Astrocyte (in vitro differentiated cells and primary cell): ENCODE data around the gene ABCD4. TPM values are rescaled to one million over a fixed set of nuclear protein-coding genes. Genes with fewer than 3 reads are reported as not detected.
"Not testable (repeated sequence)": the region's sequence is repeated elsewhere in the genome, so short reads cannot be mapped to it uniquely, and the experiment has no call there.

ENCODE experiments used
- DNase-seq: peaks from one replicate; pipeline ENCODE4 v3.0.0-alpha.2; 2010; ENCODE audit warnings: low read depth
- FAIRE-seq: peaks from 2 replicates; lab custom pipeline; 2011; peaks lifted over from hg19 to GRCh38; lab: Jason Lieb, UNC
- H2AFZ ChIP-seq: 2 replicates; pipeline ENCODE4 v1.6.0; 2012; ENCODE audit warnings: low read depth, low read length, inconsistent platforms
- H3K27ac ChIP-seq: 2 replicates; pipeline ENCODE4 v1.5.1; 2011; ENCODE audit warnings: low read depth, low read length, inconsistent platforms
- H3K27me3 ChIP-seq: 2 replicates; pipeline ENCODE4 v1.6.0; 2011; ENCODE audit warnings: low read length, inconsistent platforms; ENCODE audit not compliant: insufficient read depth
- H3K36me3 ChIP-seq: 2 replicates; pipeline ENCODE4 v1.5.1; 2011; ENCODE audit warnings: low read length, inconsistent platforms; ENCODE audit not compliant: insufficient read depth
- H3K4me1 ChIP-seq: 2 replicates; pipeline ENCODE4 v1.5.1; 2011; ENCODE audit warnings: low read length, inconsistent platforms; ENCODE audit not compliant: insufficient read depth
- H3K4me2 ChIP-seq: 2 replicates; pipeline ENCODE4 v1.6.0; 2012; ENCODE audit warnings: low read length, inconsistent platforms
- H3K4me3 ChIP-seq: 2 replicates; pipeline ENCODE4 v1.5.1; 2011; ENCODE audit warnings: low read depth, mild to moderate bottlenecking, low read length, inconsistent platforms; ENCODE audit not compliant: insufficient read depth
- H3K79me2 ChIP-seq: 2 replicates; pipeline ENCODE4 v1.6.0; 2012; ENCODE audit warnings: mild to moderate bottlenecking, low read length, inconsistent platforms; ENCODE audit not compliant: insufficient read depth
- H3K9ac ChIP-seq: 2 replicates; pipeline ENCODE4 v1.6.0; 2012; ENCODE audit warnings: mild to moderate bottlenecking, low read length, inconsistent platforms
- H3K9me3 ChIP-seq: 2 replicates; pipeline ENCODE4 v1.5.1; 2012; ENCODE audit warnings: low read depth, mild to moderate bottlenecking, low read length, inconsistent platforms; ENCODE audit not compliant: insufficient read depth
- H4K20me1 ChIP-seq: 2 replicates; pipeline ENCODE4 v1.6.0; 2012; ENCODE audit warnings: low read length, inconsistent platforms; ENCODE audit not compliant: insufficient read depth
- H3K27ac Mint-ChIP-seq: one replicate; pipeline ENCODE4 v1.8.0; 2021; ENCODE audit warnings: mild to moderate bottlenecking, mixed read lengths; ENCODE audit not compliant: unreplicated experiment
- H3K27me3 Mint-ChIP-seq: one replicate; pipeline ENCODE4 v1.8.0; 2021; ENCODE audit warnings: low read depth, mixed read lengths; ENCODE audit not compliant: unreplicated experiment
- H3K36me3 Mint-ChIP-seq: one replicate; pipeline ENCODE4 v1.8.0; 2021; ENCODE audit warnings: low read depth, mixed read lengths; ENCODE audit not compliant: unreplicated experiment
- H3K4me1 Mint-ChIP-seq: one replicate; pipeline ENCODE4 v1.8.0; 2021; ENCODE audit warnings: low read depth, mixed read lengths; ENCODE audit not compliant: unreplicated experiment
- H3K4me3 Mint-ChIP-seq: one replicate; pipeline ENCODE4 v1.8.0; 2021; ENCODE audit warnings: mild to moderate bottlenecking, moderate library complexity, mixed read lengths; ENCODE audit not compliant: unreplicated experiment
- H3K9me3 Mint-ChIP-seq: one replicate; pipeline ENCODE4 v1.8.0; 2021; ENCODE audit warnings: mild to moderate bottlenecking, mixed read lengths; ENCODE audit not compliant: unreplicated experiment
- EZH2 ChIP-seq: IDR thresholded peaks from 2 replicates; pipeline ENCODE4 v1.6.1; 2012; ENCODE audit warnings: mild to moderate bottlenecking, low read length, inconsistent platforms; ENCODE audit not compliant: insufficient read depth
- total RNA-seq: library from RNA; stranded (reverse); gene quantifications from 2 replicates; pipeline ENCODE4 v1.2.1, GENCODE V29; 2021
- TF ChIP-seq, protein P1 (sequence below): IDR thresholded peaks from 2 replicates; pipeline ENCODE4 v1.5.1; 2011; ENCODE audit warnings: low read depth, mild to moderate bottlenecking, inconsistent platforms, low read length, moderate library complexity; ENCODE audit not compliant: insufficient read depth

The ABCD4 gene
- total RNA-seq, 1 donor from 2014 or later = 49.2 TPM

DNA sequence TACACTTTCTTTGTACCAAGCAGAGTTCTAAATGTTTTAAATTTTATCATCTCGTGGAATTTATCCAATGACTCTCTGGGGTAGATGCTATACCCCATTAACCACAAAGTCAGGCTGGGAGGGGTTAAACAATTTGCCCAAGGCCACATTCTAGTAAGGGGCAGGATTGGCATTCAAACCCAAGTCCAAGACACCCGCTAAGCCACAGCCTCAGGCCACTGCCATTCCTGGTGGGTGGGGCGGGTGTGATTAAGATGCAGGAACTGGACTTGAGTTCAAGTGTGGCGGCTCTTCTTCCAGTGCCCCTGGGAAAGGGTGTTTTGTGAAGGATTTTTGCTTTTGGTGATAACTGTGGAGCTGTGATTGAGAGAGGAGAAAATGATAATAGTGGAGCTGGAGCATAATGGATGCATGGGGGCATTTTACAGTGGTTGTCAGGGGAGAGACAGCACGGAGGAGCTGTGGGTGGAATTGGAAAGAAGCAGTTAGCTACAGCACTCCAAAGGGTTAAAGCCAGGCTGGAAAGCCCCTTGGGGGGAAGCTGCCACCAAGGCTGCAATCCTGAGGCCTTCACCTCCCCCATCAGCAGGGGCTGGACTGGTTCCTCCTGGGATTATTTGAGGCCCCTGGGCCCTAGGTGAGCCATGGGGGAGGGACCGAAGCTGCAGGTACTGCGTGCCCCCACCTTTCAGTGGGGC is 44.5 kb upstream of the ABCD4 start:
- Histone ChIP-seq H3K4me2 (no peak overlapping the region), H3K4me1 (no peaks in the 10 kb centered on the region), H3K9me3 (no peaks in the 10 kb centered on the region), H2AFZ (no peak overlapping the region), H3K27ac (no peak overlapping the region), H3K36me3 (no peaks in the 10 kb centered on the region), H4K20me1 (no peaks in the 10 kb centered on the region), H3K9ac (no peak overlapping the region), H3K4me3 (no peak overlapping the region), H3K79me2 (no peaks in the 10 kb centered on the region), H3K27me3 (peaks cover 30% of the 10 kb centered on the region)
- Mint-ChIP-seq H3K27me3 (peaks cover 31% of the 10 kb centered on the region), H3K36me3 (no peaks in the 10 kb centered on the region), H3K4me1 (peaks cover 6% of the 10 kb centered on the region), H3K9me3 (no peaks in the 10 kb centered on the region), H3K4me3 (no peak overlapping the region), H3K27ac (no peak overlapping the region)
- no peak for FAIRE-seq
- no peak for TF ChIP-seq EZH2
- TF ChIP-seq, protein P1, sequence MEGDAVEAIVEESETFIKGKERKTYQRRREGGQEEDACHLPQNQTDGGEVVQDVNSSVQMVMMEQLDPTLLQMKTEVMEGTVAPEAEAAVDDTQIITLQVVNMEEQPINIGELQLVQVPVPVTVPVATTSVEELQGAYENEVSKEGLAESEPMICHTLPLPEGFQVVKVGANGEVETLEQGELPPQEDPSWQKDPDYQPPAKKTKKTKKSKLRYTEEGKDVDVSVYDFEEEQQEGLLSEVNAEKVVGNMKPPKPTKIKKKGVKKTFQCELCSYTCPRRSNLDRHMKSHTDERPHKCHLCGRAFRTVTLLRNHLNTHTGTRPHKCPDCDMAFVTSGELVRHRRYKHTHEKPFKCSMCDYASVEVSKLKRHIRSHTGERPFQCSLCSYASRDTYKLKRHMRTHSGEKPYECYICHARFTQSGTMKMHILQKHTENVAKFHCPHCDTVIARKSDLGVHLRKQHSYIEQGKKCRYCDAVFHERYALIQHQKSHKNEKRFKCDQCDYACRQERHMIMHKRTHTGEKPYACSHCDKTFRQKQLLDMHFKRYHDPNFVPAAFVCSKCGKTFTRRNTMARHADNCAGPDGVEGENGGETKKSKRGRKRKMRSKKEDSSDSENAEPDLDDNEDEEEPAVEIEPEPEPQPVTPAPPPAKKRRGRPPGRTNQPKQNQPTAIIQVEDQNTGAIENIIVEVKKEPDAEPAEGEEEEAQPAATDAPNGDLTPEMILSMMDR = no peak
- no peak for DNase-seq

DNA sequence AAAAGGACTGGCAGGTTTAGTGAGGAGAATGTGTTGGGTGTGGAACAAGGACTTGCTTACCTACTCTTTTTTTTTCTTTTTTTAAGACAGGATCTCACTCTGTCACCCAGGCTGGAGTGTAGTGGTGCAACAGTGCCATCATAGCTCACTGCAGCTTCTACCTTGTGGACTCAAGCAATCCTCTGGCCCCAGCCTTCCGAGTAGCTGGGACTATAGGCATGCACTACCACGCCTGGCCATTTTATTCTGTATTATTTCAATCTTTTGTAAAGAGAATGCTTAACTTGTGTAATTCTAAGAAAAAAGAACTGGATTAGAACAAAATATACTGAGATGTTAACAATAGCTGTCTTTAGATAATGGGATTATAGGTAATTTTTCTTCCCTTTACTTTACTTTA is 43.6 kb upstream of the ABCD4 start:
- no peaks in the 10 kb centered on the region for H3K4me1 ChIP-seq
- no peak overlapping the region for H3K9ac ChIP-seq
- H4K20me1 ChIP-seq = no peaks in the 10 kb centered on the region
- H3K9me3 ChIP-seq = no peaks in the 10 kb centered on the region
- no peak overlapping the region for H3K27ac ChIP-seq
- Mint-ChIP-seq H3K9me3 (no peaks in the 10 kb centered on the region), H3K27me3 (peaks cover 31% of the 10 kb centered on the region), H3K27ac (no peak overlapping the region), H3K36me3 (no peaks in the 10 kb centered on the region), H3K4me3 (no peak overlapping the region), H3K4me1 (peaks cover 6% of the 10 kb centered on the region)
- DNase-seq (no peak), FAIRE-seq (no peak)
- H3K36me3 ChIP-seq = no peaks in the 10 kb centered on the region
- no peak overlapping the region for H3K4me3 ChIP-seq
- H3K79me2 ChIP-seq = no peaks in the 10 kb centered on the region
- TF ChIP-seq EZH2 = no peak
- TF ChIP-seq, protein P1 = no peak
- H3K4me2 ChIP-seq = no peak overlapping the region
- H2AFZ ChIP-seq = no peak overlapping the region
- H3K27me3 ChIP-seq = peaks cover 27% of the 10 kb centered on the region

DNA sequence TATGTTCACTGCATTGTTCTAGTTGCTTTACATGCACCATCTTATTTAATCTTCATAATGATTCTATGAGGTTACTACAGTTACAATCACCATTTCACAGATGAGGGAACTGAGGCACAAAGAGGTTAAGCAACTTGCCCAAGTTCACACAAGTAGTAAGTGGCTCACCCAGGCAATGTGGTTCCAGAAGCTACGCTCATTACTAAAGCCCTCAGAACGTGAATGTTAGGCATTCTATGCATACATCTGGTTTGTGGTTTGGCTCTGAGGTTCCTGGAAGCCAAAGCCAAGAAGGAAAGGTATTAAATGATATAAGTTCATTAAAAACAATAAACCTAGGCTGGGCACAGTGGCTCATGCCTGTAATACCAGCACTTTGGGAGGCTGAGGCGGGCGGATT is 31.2 kb upstream of the ABCD4 start:
- H3K4me1 ChIP-seq = no peaks in the 10 kb centered on the region
- H3K4me3 ChIP-seq = no peak overlapping the region
- no peak overlapping the region for H3K4me2 ChIP-seq
- no peaks in the 10 kb centered on the region for H3K79me2 ChIP-seq
- Mint-ChIP-seq H3K4me3 (no peak overlapping the region), H3K27me3 (peaks cover 10% of the 10 kb centered on the region), H3K36me3 (no peaks in the 10 kb centered on the region), H3K27ac (no peak overlapping the region), H3K9me3 (no peaks in the 10 kb centered on the region), H3K4me1 (peaks cover 6% of the 10 kb centered on the region)
- TF ChIP-seq, protein P1 = no peak
- TF ChIP-seq EZH2 = no peak
- H3K9ac ChIP-seq = no peak overlapping the region
- H3K27me3 ChIP-seq = peaks cover 23% of the 10 kb centered on the region
- DNase-seq = peak; percentile 94
- no peak for FAIRE-seq
- no peak overlapping the region for H2AFZ ChIP-seq
- H3K27ac ChIP-seq = no peak overlapping the region
- no peaks in the 10 kb centered on the region for H4K20me1 ChIP-seq
- no peaks in the 10 kb centered on the region for H3K9me3 ChIP-seq
- H3K36me3 ChIP-seq = no peaks in the 10 kb centered on the region

DNA sequence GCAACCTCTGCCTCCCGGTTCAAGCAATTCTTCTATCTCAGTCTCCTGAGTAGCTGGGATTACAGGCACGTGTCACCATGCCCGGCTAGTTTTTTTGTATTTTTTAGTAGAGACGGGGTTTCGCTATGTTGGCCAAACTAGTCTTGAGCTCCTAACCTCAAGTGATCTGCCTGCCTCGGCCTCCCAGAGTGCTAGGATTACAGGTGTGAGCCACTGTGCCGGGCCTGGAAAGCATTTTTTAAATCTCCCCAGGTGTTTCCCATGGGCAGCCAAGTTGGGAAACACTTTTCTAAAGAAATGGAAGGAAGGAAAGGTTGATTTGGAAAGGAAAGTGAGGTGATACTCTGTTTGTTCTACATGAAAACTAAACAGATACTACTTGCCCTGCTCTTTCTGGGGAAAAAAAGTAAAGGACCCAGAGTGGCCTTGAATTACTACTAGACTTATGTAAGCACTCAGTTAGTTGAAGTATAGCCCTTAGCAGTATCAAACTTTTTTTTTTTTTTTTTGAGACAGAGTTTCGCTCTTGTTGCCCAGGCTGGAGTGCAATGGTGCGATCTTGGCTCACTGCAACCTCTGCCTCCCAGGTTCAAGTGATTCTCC is 27.3 kb upstream of the ABCD4 start:
- peaks cover 15% of the 10 kb centered on the region for H3K4me1 Mint-ChIP-seq
- H3K9me3 Mint-ChIP-seq, H3K36me3 Mint-ChIP-seq, H3K79me2 ChIP-seq, H4K20me1 ChIP-seq, H3K36me3 ChIP-seq, H3K9ac ChIP-seq, FAIRE-seq, H2AFZ ChIP-seq, DNase-seq, H3K4me2 ChIP-seq, H3K4me3 ChIP-seq, H3K27me3 Mint-ChIP-seq, H3K9me3 ChIP-seq, H3K27ac ChIP-seq, H3K27ac Mint-ChIP-seq, H3K4me3 Mint-ChIP-seq, H3K4me1 ChIP-seq: not testable (repeated sequence)
- H3K27me3 ChIP-seq = peaks cover 17% of the 10 kb centered on the region
